ENCODE results near the gene UGT1A10. TPM values are rescaled to one million over a fixed set of nuclear protein-coding genes. Genes with fewer than 3 reads are reported as not detected.

UGT1A10 gene
- polyA plus RNA-seq, 10 donors, result not detected

DNA sequence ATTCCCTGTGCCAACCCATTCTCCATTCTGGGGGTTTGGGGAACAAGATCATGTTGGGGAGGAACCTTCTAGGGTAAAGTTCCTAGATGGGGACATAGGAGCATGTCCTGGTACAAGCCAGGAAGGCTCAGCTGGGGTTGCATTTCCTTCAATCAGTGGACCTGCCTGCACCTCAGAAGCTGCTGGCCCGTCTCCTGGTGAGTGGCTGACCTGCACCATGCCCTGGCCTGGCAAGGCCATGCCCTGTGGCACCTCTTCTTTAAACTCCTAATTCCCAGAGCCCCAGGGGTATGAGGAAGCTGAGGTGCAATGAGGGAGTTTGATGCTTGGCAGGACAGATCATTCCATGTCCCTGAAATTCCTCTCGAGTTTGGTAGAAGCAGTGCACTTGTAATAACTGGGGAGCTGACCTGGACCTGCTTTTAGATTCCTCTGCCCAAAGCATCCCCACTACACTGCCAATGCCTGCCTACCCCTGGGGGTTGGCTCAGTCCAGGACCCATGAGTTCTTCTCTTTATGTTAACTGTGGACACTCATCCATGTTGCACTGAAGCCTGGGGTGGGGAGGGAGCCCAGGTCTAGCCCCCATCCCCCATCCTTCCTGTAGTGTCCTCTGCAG is 167.2 kb downstream of the UGT1A10 start:
- DNase-seq, result no peak

DNA sequence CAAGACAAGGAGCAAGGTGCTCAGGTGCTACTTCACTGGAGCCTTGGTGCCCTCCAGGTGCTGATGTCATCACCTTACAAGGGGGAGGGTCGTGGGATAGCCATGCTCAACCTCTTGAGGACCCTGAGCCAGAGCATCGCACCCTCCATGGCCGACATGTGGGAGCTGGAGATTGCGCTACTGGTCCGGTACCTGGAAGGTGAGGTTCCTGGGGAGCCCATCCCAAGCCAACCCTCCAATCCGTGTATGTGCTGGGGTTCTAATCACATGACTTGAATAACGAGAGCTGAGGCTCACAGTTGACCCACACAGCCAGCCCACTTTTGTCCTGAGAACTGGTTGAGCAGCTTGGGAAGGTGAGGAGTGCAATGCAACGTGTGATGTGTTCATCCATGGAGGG is 167.7 kb downstream of the UGT1A10 start:
- DNase-seq, result no peak

DNA sequence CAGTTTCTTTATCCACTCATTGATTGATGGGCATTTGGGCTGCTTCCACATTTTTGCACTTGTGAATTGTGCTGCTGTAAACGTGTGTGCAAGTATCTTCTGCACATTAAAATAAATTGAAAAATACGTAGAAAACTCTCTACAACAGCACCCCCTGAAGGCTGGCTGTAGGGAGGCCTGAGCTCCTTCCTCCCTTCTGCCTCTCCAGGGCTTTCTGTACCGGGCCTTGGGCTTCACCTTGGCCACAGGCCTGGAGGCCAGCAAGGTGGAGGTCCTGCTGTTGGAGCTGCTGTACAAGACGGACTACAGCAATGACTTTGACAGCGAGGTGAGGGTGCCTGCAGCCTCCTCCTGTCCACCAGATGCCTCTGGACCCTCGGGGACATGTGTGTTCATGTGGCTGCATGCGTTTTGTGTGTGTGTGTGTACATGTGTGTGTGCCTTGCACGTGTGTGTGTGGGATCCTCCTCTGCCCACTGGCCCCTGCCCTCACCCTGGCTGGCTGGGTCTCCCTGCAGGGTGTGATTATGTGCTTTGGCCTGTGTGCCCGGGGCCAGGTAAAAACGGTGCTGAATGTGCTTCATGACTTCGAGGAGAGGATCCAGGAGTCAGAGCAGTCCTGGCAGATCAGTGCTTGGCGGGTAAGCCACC is 171.1 kb downstream of the UGT1A10 start:
- no peak for DNase-seq

DNA sequence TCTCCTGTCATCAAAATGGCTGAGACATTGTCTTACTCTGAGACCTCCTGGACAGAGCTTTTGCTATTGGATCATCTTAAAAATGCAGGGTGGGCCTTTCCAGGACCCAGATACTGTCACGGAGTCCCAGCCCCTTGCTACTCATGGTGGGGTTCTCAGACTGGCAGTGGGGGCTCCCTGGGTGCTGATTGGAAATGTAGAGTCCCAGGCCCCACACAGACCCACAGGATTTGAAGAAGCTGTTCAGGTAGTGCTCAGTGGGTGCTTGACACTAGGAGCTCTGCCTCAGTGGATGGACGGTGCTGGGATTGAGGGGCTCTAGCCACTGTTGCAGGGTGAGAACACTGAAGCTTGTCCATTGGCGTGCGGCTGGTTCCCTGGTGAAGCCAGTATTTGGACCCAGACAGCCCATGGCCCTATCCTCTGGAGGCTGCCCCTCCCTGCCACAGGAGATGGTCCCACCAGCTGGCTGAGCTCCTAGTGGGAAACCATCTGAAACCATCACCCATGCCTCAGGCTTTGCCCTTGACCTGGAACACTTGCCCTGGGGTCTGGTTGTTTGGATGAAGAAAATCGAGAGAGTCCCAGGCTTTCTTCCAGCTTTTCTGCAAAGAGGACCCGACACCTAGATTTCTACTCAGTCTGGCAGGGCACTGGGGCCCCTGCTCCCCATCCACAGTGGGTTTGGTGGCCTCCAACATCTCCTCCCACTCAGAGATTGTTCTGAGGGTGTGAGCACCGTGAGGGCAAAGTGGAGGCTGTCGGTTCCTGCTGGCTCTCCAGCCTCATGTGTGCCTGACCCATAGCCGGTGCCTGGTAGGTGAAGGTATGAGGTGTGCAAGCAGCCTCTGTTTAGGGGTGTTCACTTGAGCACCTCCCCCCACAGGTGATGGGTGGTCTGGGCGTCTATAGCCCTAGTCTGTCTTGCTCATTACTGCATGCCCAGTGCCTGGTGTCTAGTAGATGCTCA is 172.0 kb downstream of the UGT1A10 start:
- no peak for DNase-seq

DNA sequence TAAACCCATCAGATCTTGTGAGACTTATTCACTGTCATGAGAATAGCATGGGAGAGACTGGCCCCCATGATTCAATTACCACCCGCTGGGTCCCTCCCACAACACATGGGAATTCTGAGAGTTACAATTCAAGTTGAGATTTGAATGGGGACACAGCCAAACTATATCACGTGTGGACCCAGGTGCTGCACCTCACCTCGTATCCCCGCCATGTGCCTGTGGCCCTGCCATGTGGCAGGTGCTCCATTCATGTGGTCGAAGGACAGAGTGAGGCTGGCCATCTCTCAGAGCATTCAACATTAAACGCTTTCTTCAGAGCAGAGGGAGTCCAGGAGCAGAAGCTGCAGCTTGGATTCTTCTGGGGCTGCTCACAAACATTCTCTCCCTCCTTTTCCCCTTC is 174.1 kb downstream of the UGT1A10 start:
- no peak for DNase-seq

DNA sequence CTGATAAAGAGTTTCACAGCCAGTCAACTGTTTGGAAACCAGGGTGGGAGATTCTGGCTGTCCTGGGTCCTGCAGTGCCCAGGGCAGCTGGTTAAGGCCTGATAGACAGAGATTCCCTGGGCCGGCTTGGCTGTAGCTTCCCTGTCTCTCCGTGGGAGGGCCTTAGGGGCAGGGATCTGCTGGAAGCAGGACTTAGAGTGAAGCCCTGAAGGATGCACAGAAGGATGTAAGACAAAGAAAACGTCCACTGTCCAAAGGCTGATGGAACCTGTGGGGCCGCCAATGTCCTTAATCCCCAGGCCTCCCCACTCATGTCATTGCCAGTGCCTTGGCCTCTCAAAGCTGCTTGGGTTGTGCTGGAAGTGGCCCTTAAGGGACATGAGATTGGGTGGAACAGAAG is 174.8 kb downstream of the UGT1A10 start:
- no peak for DNase-seq

DNA sequence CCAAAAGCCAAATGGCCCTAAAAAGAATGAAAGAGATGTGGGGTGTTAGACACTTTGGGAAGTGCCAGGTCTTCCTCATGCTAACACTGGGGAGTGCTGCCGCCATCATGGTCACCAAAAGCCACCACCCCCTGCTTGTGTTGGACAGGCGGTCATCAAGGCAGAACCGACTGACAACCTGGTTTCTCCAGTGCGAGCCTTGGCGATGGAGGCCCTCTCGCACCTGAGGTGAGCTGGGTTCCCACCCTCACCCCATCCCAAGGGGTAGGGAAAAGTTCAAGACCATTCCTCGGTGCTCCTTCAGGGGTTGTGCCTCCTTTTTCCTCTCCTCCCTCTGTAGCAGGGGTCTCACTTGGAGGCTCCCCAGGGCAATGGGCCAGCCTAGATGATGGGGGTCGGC is 175.5 kb downstream of the UGT1A10 start:
- DNase-seq, result no peak

DNA sequence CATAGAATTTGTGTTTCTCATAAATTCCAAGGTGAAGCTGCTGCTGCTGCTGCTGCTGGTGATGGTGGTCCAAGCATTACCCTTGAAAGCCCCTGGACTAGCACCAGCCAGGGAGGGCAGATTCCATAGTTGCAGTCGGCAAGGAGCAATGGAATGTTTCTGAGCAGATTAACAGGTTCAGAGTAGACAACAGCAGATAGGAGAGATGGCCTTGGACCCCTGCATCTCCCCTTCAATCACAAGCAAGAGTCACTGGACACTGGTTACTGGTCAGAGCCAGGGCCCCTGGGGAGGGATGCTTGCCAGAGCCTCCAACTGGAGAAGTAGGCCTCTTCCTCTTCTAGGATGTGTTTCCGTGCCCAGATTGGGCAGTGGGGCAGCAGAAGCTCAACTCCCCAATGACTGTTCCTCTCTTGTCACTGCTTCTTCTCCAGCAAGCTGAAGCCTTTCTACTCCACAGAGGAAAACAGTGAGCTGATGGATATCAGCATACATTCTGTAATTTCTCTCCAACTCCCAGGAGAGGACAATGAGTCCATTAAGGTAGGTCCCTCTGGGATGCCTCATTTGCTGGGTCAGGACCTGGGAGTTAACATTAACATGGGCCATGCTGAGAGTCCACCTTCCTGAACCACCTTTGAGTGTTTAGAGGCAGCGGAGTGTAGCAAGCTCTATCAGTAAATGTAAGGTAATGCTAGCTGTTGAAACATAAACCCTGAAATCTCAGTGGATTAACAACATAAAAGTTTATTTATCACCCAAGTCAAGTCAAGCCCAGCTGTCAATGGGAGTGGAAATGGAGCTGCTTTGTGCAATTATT is 177.2 kb downstream of the UGT1A10 start:
- no peak for DNase-seq

DNA sequence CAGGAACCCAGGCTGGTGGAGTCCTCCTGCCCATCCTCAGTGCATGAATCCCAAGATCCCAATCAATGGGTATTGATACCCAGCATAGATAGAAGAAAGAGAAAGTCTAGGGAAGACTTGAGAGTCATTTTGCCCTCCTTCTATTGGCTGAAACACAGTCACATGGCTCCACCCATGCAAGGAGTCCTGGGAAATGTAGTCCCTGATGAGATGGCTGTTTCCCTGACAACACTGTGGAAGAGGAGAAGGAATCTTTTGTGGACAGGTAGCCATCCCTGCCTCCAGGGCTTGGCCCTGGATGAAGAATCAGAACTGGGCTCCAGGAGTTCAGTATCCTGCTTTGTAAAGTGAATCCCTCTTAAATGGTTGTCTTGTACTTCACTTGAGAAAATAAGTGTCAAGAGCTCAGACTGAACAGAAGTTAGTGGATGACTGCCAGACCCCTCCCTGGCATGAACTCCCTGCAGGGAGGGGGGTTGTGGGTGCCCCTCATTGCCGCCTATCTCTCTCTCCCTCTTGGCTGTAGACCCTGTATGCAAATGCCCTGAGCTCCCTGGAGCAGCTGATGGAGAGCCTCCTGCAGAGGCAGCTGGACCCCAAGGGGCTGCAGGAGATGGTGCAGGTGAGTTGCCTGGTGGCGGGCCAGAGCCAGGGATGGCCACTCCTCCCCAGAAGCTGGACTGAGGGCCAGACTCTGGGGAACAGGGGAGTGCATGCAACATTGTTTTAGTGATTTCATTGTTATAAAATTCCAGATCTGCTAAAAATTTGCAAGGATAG is 178.0 kb downstream of the UGT1A10 start:
- DNase-seq, result no peak

DNA sequence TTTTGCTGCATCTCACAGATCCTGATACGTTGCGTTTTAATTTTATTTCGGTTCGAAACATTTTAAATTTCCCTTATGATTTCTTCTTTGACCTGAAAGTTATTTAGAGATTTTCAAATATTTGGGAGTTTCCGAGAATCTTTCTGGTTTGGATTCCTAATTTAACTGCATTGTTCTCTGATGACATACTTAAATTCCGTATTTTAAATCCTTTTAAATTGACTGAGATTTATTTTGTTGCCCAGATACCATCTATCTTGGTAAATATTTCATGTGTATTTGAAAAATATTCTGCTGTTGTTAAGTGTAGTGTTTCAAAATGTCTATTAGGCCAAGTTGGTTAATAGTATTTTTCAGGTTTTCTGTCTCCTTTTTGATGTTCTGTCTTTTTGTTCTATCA is 179.6 kb downstream of the UGT1A10 start:
- DNase-seq, result no peak

DNA sequence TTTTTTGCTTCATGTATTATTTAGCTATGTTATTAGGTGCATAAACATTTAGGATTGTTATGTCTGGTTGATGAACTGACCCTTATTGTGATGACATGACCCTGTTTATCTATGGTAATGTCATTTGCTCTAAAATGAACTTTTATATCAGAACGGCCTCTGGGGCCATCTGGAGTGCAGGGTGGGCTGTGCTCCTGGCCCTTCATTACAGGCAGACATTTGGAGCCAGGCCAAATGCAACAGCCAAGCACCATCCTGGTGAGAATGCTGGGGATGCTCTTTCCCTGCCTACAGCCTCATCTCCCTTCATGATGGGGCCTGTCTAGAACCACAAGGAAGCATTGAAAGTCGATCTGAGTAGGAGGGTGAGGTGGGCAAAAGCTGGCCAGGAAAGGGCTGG is 180.1 kb downstream of the UGT1A10 start:
- no peak for DNase-seq

DNA sequence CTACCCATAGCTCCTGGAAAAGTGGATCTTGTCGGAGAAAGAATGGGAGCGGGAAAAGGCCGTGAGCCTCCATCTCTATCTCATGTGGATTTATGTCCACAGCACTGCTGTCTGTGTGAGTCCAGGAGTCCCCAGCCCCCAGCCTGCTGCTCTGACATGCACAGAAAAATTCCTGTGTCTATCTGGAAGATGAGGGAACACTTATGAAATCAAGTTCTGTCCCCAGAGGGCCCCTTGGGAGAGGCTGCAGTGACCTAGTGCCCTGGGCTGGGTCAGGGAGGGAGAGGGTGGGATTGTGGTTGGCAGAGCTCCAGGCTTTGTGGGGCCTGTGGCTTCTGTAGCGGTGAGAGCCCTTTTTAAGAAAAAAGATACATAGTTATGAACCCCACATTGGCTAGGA is 180.5 kb downstream of the UGT1A10 start:
- DNase-seq, result no peak

DNA sequence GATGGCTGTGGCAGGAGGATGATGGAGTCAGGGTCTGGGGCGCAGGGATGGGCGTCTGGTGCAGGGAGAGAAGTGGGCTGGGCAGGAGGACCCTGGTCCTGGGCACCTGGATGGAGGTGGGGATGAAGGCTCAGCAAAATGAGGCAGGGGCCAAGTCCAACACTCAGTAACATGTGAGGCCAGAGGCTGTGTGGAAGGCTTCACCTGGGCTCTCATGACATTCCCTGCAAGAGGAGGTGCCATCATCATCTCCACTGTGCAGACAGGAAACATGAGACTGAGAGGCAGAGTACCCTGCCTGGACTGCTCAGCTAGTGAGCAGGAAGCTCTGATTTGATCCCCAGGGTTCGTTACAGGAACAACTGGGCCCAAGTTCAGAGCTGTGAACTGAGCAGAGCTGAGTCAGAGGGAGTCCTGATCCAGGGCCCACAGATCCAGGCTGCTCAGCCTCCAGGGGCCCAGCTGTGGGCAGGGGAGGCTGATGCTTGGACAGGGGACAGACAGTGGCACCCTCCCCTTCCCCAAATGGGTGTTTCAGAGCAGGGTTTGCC is 181.2 kb downstream of the UGT1A10 start:
- DNase-seq, result no peak

- DNase-seq, result no peak
Measured at GRCh38 chr2:233817995-233818638, 181.9 kb downstream of the UGT1A10 start.

DNA sequence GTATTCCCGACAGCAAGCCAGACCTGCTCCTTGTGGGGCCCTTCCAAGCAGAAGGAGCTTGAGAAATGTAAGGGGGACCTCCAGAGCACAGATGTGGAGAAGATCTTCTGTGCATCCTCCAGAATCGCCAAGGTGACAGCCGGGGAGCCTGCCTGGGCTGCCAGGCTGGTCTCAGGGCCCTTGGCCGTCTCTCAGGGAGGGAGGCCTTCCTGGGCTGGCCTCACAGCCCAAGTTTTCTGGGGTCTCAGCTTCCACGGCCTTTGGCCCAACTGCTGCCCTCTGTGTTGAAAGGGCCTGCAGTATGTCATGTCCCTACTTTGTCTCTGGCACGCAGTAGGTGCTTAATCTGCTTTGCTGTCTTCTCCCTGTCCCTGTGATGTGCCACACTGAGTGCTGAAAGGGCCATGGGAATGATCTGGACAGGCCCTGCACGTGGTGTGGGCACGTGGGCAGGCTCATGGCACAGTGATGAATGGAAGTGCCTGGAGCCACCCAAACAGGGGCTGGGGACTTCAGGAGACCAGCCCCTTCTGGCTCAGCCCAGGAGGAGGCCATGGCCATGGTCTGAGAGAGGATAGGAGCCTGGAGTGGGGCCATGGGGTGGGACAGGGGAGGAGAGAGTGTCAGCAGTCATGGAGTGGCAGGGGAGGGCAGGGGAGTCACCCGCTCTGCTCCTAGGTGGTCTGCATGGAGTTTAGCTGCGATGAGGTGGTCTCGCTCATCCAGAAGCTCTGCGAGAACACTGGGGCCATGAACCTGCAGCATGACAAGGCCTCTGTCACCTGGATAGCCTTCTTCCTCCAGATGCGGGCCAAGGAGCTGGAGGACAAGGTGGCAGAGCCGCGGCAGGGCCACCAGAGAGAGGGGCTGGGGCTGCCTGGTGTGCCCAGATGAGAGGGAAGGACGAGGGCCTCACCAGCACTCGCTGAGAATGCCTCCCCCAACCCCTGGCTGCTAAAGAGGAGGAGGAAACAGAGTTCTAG is 182.7 kb downstream of the UGT1A10 start:
- no peak for DNase-seq

GRCh38 chr2:233819884-233820773 is 183.9 kb downstream of the UGT1A10 start:
- no peak for DNase-seq

- DNase-seq, result no peak
Measured at GRCh38 chr2:233820774-233821105, 184.5 kb downstream of the UGT1A10 start.

DNA sequence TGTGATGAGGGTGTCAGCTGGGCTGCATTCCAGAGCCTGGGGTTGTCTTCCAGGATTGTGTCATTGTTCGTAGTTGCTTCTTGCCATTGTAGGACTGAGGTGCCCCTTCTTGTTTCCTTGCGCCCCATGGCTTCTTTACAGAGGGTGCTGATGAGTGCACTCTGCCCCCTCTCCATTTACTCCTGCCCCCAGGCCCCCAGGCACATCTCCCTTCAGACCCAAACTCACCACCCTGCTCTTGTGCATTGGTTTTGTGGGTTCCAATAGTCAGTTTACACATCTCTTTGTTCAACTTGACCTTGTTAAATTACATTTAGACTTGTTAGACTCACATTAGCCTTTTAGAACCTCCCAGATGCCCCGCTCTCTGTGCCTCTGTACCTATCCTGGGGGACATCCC is 184.9 kb downstream of the UGT1A10 start:
- no peak for DNase-seq
